NT2/D1 (cell line): ENCODE results near the gene CXCR4.

ENCODE experiments used
- DNase-seq: peaks from one replicate; pipeline ENCODE4 v3.0.0-alpha.2; 2011; ENCODE audit warnings: low read depth, low spot score
- H3K27me3 ChIP-seq: 2 replicates; pipeline ENCODE4 v1.6.0; 2011; ENCODE audit warnings: mild to moderate bottlenecking; ENCODE audit not compliant: insufficient read length, insufficient read depth
- H3K36me3 ChIP-seq: 2 replicates; pipeline ENCODE4 v1.6.1; 2011; ENCODE audit warnings: mild to moderate bottlenecking, low read length, mixed read lengths; ENCODE audit not compliant: insufficient read depth, insufficient read length
- H3K4me1 ChIP-seq: 2 replicates; pipeline ENCODE4 v1.5.1; 2011; ENCODE audit not compliant: insufficient read depth, insufficient read length
- H3K4me3 ChIP-seq: 2 replicates; pipeline ENCODE4 v1.5.1; 2011; ENCODE audit warnings: low read depth; ENCODE audit not compliant: insufficient read length
- H3K9ac ChIP-seq: 2 replicates; pipeline ENCODE4 v1.6.0; 2011; ENCODE audit warnings: low read depth; ENCODE audit not compliant: insufficient read length
- H3K9me3 ChIP-seq: 2 replicates; pipeline ENCODE4 v1.5.1; 2011; ENCODE audit warnings: mild to moderate bottlenecking, low read length; ENCODE audit not compliant: insufficient read depth
- SUZ12 ChIP-seq: IDR thresholded peaks from 2 replicates; pipeline ENCODE4 v1.6.1; 2011; ENCODE audit not compliant: insufficient read length, insufficient read depth; ENCODE audit errors: extremely low read depth
- YY1 ChIP-seq: IDR thresholded peaks from 2 replicates; pipeline ENCODE4 v1.6.1; 2011; ENCODE audit not compliant: insufficient read length, insufficient read depth
- ZNF274 ChIP-seq: IDR thresholded peaks from 2 replicates; pipeline ENCODE4 v1.6.1; 2011; ENCODE audit warnings: mild to moderate bottlenecking, low read depth, low read length

Gene CXCR4

GRCh38 chr2:136135921-136136906 lies 18.3 kb upstream of the CXCR4 start:
- H3K9me3 ChIP-seq, result no peaks in the 10 kb centered on the region
- H3K27me3 ChIP-seq, result no peaks in the 10 kb centered on the region
- H3K4me1 ChIP-seq, result peaks cover 2% of the 10 kb centered on the region
- TF ChIP-seq YY1 (no peak), ZNF274 (no peak)
- no peak for DNase-seq
- no peak overlapping the region for H3K4me3 ChIP-seq
- H3K9ac ChIP-seq, result no peak overlapping the region
- H3K36me3 ChIP-seq, result no peaks in the 10 kb centered on the region

- no peak for DNase-seq
- Histone ChIP-seq H3K4me1 (peaks cover 2% of the 10 kb centered on the region), H3K9me3 (no peaks in the 10 kb centered on the region), H3K36me3 (no peaks in the 10 kb centered on the region), H3K27me3 (no peaks in the 10 kb centered on the region), H3K4me3 (no peak overlapping the region), H3K9ac (no peak overlapping the region)
- TF ChIP-seq ZNF274, result no peak
- TF ChIP-seq YY1, result no peak
- no peak for TF ChIP-seq SUZ12
Measured at GRCh38 chr2:136135462-136135861, 17.5 kb upstream of the CXCR4 start.

GRCh38 chr2:136134126-136134525 lies 16.2 kb upstream of the CXCR4 start:
- DNase-seq, result no peak
- Histone ChIP-seq H3K27me3 (no peaks in the 10 kb centered on the region), H3K4me1 (peaks cover 2% of the 10 kb centered on the region), H3K4me3 (no peak overlapping the region), H3K9me3 (no peaks in the 10 kb centered on the region), H3K36me3 (no peaks in the 10 kb centered on the region), H3K9ac (no peak overlapping the region)
- TF ChIP-seq ZNF274, result no peak
- no peak for TF ChIP-seq YY1
- TF ChIP-seq SUZ12, result no peak

- Histone ChIP-seq H3K9ac (no peak overlapping the region), H3K27me3 (no peaks in the 10 kb centered on the region), H3K36me3 (no peaks in the 10 kb centered on the region), H3K4me3 (no peak overlapping the region), H3K9me3 (no peaks in the 10 kb centered on the region), H3K4me1 (peaks cover 3% of the 10 kb centered on the region)
- no peak for DNase-seq
- TF ChIP-seq ZNF274 (no peak), SUZ12 (no peak), YY1 (no peak)
Measured at GRCh38 chr2:136133586-136133985, 15.6 kb upstream of the CXCR4 start.

- no peaks in the 10 kb centered on the region for H3K27me3 ChIP-seq
- DNase-seq, result no peak
- no peaks in the 10 kb centered on the region for H3K36me3 ChIP-seq
- TF ChIP-seq ZNF274 (no peak), SUZ12 (no peak), YY1 (no peak)
- no peaks in the 10 kb centered on the region for H3K9me3 ChIP-seq
- H3K4me3 ChIP-seq, result no peak overlapping the region
- H3K4me1 ChIP-seq, result peaks cover 6% of the 10 kb centered on the region
- no peak overlapping the region for H3K9ac ChIP-seq
Measured at GRCh38 chr2:136133176-136133575, 15.2 kb upstream of the CXCR4 start.

- Histone ChIP-seq H3K4me3 (no peak overlapping the region), H3K9ac (no peak overlapping the region), H3K36me3 (no peaks in the 10 kb centered on the region), H3K27me3 (no peaks in the 10 kb centered on the region), H3K9me3 (no peaks in the 10 kb centered on the region), H3K4me1 (peaks cover 6% of the 10 kb centered on the region)
- no peak for TF ChIP-seq SUZ12
- no peak for TF ChIP-seq YY1
- no peak for TF ChIP-seq ZNF274
- no peak for DNase-seq
Measured at GRCh38 chr2:136132825-136133155, 14.8 kb upstream of the CXCR4 start.

- no peak for DNase-seq
- peaks cover 6% of the 10 kb centered on the region for H3K4me1 ChIP-seq
Measured at GRCh38 chr2:136131961-136132824, 14.2 kb upstream of the CXCR4 start.

More at GRCh38 chr2:136131961-136132824, 14.2 kb upstream of the CXCR4 start:
- H3K9ac ChIP-seq, result no peak overlapping the region
- H3K9me3 ChIP-seq, result no peaks in the 10 kb centered on the region
- H3K36me3 ChIP-seq, result no peaks in the 10 kb centered on the region
- no peak overlapping the region for H3K4me3 ChIP-seq
- no peak for TF ChIP-seq SUZ12
- TF ChIP-seq YY1, result no peak
- no peaks in the 10 kb centered on the region for H3K27me3 ChIP-seq
